Measurements from ENCODE around the gene ZNF423.

The ZNF423 gene

GRCh38 chr16:49470513-49470991 is 385.4 kb downstream of the ZNF423 start:
- H3K9ac ChIP-seq: no peak overlapping the region
- H3K27ac ChIP-seq: no peak overlapping the region
- H3K9me3 ChIP-seq (ENCODE audit: control insufficient read depth, low read length): no peaks in the 10 kb centered on the region
- H3K4me1 ChIP-seq: no peaks in the 10 kb centered on the region
- no peak overlapping the region for H2AFZ ChIP-seq
- no peak overlapping the region for H3K4me3 ChIP-seq (ENCODE audit: low read depth, low read length)
- H3K4me2 ChIP-seq (ENCODE audit: low read length): no peak overlapping the region
- no peak for TF ChIP-seq CTCF (IDR thresholded peaks at IDR 0.05)
- no peaks in the 10 kb centered on the region for H3K36me3 ChIP-seq (ENCODE audit: control insufficient read depth, insufficient read depth, low read length)
- no peaks in the 10 kb centered on the region for H3K27me3 ChIP-seq (ENCODE audit: control insufficient read depth, insufficient read depth, low read length)
- H3K79me2 ChIP-seq: no peaks in the 10 kb centered on the region

- Histone ChIP-seq H3K4me3 (ENCODE audit: low read depth, low read length) (no peak overlapping the region), H3K27ac (no peak overlapping the region), H3K4me2 (ENCODE audit: low read length) (no peak overlapping the region), H3K27me3 (ENCODE audit: control insufficient read depth, insufficient read depth, low read length) (no peaks in the 10 kb centered on the region), H3K36me3 (ENCODE audit: control insufficient read depth, insufficient read depth, low read length) (no peaks in the 10 kb centered on the region), H3K9ac (no peak overlapping the region), H3K79me2 (no peaks in the 10 kb centered on the region), H3K9me3 (ENCODE audit: control insufficient read depth, low read length) (no peaks in the 10 kb centered on the region), H2AFZ (no peak overlapping the region), H3K4me1 (no peaks in the 10 kb centered on the region)
- TF ChIP-seq CTCF (IDR thresholded peaks at IDR 0.05): no peak
These were observed 385.9 kb downstream of the ZNF423 start for GRCh38 chr16:49469930-49470451.

GRCh38 chr16:49469311-49469670 is 386.6 kb downstream of the ZNF423 start:
- Histone ChIP-seq H3K9ac (no peak overlapping the region), H3K27me3 (ENCODE audit: control insufficient read depth, insufficient read depth, low read length) (no peaks in the 10 kb centered on the region), H3K36me3 (ENCODE audit: control insufficient read depth, insufficient read depth, low read length) (no peaks in the 10 kb centered on the region), H3K4me3 (ENCODE audit: low read depth, low read length) (no peak overlapping the region), H2AFZ (no peak overlapping the region), H3K4me1 (no peaks in the 10 kb centered on the region), H3K4me2 (ENCODE audit: low read length) (no peak overlapping the region), H3K27ac (no peak overlapping the region), H3K9me3 (ENCODE audit: control insufficient read depth, low read length) (no peaks in the 10 kb centered on the region), H3K79me2 (no peaks in the 10 kb centered on the region)
- TF ChIP-seq CTCF (IDR thresholded peaks at IDR 0.05): no peak

- H3K27me3 ChIP-seq (ENCODE audit: control insufficient read depth, insufficient read depth, low read length): no peaks in the 10 kb centered on the region
- TF ChIP-seq CTCF (IDR thresholded peaks at IDR 0.05): no peak
These were observed 387.2 kb downstream of the ZNF423 start for GRCh38 chr16:49468611-49469310.

More at GRCh38 chr16:49468611-49469310, 387.2 kb downstream of the ZNF423 start:
- Histone ChIP-seq H3K27ac (no peak overlapping the region), H3K36me3 (ENCODE audit: control insufficient read depth, insufficient read depth, low read length) (no peaks in the 10 kb centered on the region), H3K9me3 (ENCODE audit: control insufficient read depth, low read length) (no peaks in the 10 kb centered on the region), H3K79me2 (no peaks in the 10 kb centered on the region), H2AFZ (no peak overlapping the region), H3K4me3 (ENCODE audit: low read depth, low read length) (no peak overlapping the region), H3K4me1 (no peaks in the 10 kb centered on the region), H3K9ac (no peak overlapping the region), H3K4me2 (ENCODE audit: low read length) (no peak overlapping the region)
